GM12875 (cell line): ENCODE data around the gene KDM5C.

Experiments used
- H3K4me3 ChIP-seq: one replicate; pipeline ENCODE4 v1.5.1; 2011; ENCODE audit warnings: low read depth, low read length, control low read depth
- CTCF ChIP-seq: IDR thresholded peaks from 2 replicates; pipeline ENCODE4 v1.5.1; 2011; ENCODE audit warnings: low read depth, mild to moderate bottlenecking, control low read depth, inconsistent platforms, low read length, moderate library complexity, borderline replicate concordance; ENCODE audit not compliant: insufficient read depth

The KDM5C gene

GRCh38 chrX:53250556-53250955 is 25.5 kb upstream of the KDM5C start:
- no peak overlapping the region for H3K4me3 ChIP-seq
- no peak for TF ChIP-seq CTCF

GRCh38 chrX:53249408-53250042 is 24.5 kb upstream of the KDM5C start:
- H3K4me3 ChIP-seq = no peak overlapping the region
- TF ChIP-seq CTCF = no peak

- no peak for TF ChIP-seq CTCF
- no peak overlapping the region for H3K4me3 ChIP-seq
These were observed 22.9 kb upstream of the KDM5C start for GRCh38 chrX:53247928-53248327.

- no peak for TF ChIP-seq CTCF
- no peak overlapping the region for H3K4me3 ChIP-seq
These were observed 21.2 kb upstream of the KDM5C start for GRCh38 chrX:53246231-53246630.

- no peak overlapping the region for H3K4me3 ChIP-seq
- no peak for TF ChIP-seq CTCF
These were observed 19.6 kb upstream of the KDM5C start for GRCh38 chrX:53244610-53245009.

GRCh38 chrX:53242310-53242709 is 17.3 kb upstream of the KDM5C start:
- no peak for TF ChIP-seq CTCF
- H3K4me3 ChIP-seq = no peak overlapping the region

- H3K4me3 ChIP-seq = no peak overlapping the region
- TF ChIP-seq CTCF = no peak
These were observed 16.6 kb upstream of the KDM5C start for GRCh38 chrX:53241558-53241957.
